PC-9 (cell line): ENCODE results near the gene LIPJ. TPM values are rescaled to one million over a fixed set of nuclear protein-coding genes. Genes with fewer than 3 reads are reported as not detected.

Source experiments
- BruUV-seq: library from RNA; stranded (reverse); fragments of 400-500 nt; replicated peaks from 2 replicates; lab custom pipeline; 2021; lab: Mats Ljungman, UMichigan
- CTCF ChIA-PET: fragments of 300-600 bp; sonication (Branson Sonifier 250); formaldehyde crosslinking; loops from one replicate; lab custom pipeline; 2022; ENCODE audit warnings: antibody characterized with exemption; lab: Charles Lee
- POLR2A ChIA-PET: fragments of 300-600 bp; sonication (Branson Sonifier 250); formaldehyde crosslinking; loops from one replicate; lab custom pipeline; 2022; ENCODE audit warnings: antibody characterized with exemption; ENCODE audit not compliant: unreplicated experiment; lab: Charles Lee
- DNase-seq, 2 experiments: peaks; one replicate each; pipeline versions ENCODE4 v3.0.0 to v3.0.0-alpha.2; 2015 to 2022; ENCODE audit warnings: mixed read lengths in 1 of 2
- H2AFZ ChIP-seq: fragments of 200-600 bp; sonication (generic); 2 replicates; pipeline ENCODE4 v1.8.1; 2017; ENCODE audit warnings: antibody characterized with exemption
- H3F3A ChIP-seq: fragments of 200-600 bp; sonication (generic); 2 replicates; pipeline ENCODE4 v1.8.1; 2017; ENCODE audit warnings: antibody characterized with exemption, mild to moderate bottlenecking, low read depth; ENCODE audit not compliant: insufficient read depth
- H3K27ac ChIP-seq: fragments of 200-600 bp; sonication (generic); 2 replicates; pipeline ENCODE4 v1.6.1; 2016; ENCODE audit warnings: mixed run types
- H3K27me3 ChIP-seq: fragments of 200-600 bp; sonication (generic); 2 replicates; pipeline ENCODE4 v1.6.1; 2016; ENCODE audit warnings: low read depth, mixed run types; ENCODE audit not compliant: insufficient read depth
- H3K36me3 ChIP-seq: fragments of 200-600 bp; sonication (generic); 2 replicates; pipeline ENCODE4 v1.6.1; 2016; ENCODE audit warnings: low read depth, mixed run types
- H3K4me1 ChIP-seq: fragments of 200-600 bp; sonication (generic); replicated peaks from 2 replicates; pipeline ENCODE4 v1.6.1; 2016; ENCODE audit warnings: mixed run types; ENCODE audit not compliant: insufficient read depth
- H3K4me2 ChIP-seq: fragments of 200-600 bp; sonication (generic); 2 replicates; pipeline ENCODE4 v1.6.1; 2017; ENCODE audit warnings: mixed run types
- H3K4me3 ChIP-seq: fragments of 200-600 bp; sonication (generic); 2 replicates; pipeline ENCODE4 v1.6.1; 2016; ENCODE audit warnings: mixed run types
- H3K79me2 ChIP-seq: fragments of 200-600 bp; sonication (generic); 2 replicates; pipeline ENCODE4 v1.6.1; 2017; ENCODE audit warnings: low read depth, mixed run types
- H3K9me2 ChIP-seq: fragments of 200-600 bp; sonication (generic); 2 replicates; pipeline ENCODE4 v1.8.1; 2017; ENCODE audit warnings: mild to moderate bottlenecking; ENCODE audit not compliant: insufficient read depth
- H3K9me3 ChIP-seq: fragments of 200-600 bp; sonication (generic); 2 replicates; pipeline ENCODE4 v1.8.1; 2016; ENCODE audit warnings: low read depth; ENCODE audit not compliant: insufficient read depth
- H4K20me1 ChIP-seq: fragments of 200-600 bp; sonication (generic); 2 replicates; pipeline ENCODE4 v1.8.1; 2017; ENCODE audit not compliant: insufficient read depth
- EZH2 ChIP-seq: fragments of 200-600 bp; sonication (generic); IDR thresholded peaks from 2 replicates; pipeline ENCODE4 v1.8.0; 2017; ENCODE audit warnings: antibody characterized with exemption, low read depth
- intact Hi-C: fragments of 100-400 bp; cut with micrococcal nuclease; formaldehyde crosslinking; loops from one replicate; pipeline ENCODE4 v1.10.0; 2022; ENCODE audit not compliant: unreplicated experiment
- total RNA-seq: library from RNA; stranded (reverse); gene quantifications from 2 replicates; pipeline ENCODE4 v1.2.3, GENCODE V29; 2021
- TF ChIP-seq, protein P1 (sequence below): fragments of 200-600 bp; sonication (generic); conservative IDR thresholded peaks from 2 replicates; pipeline ENCODE4 v1.6.1; 2017; ENCODE audit warnings: mixed run types, antibody characterized with exemption, mild to moderate bottlenecking, moderate library complexity

LIPJ gene
- total RNA-seq, 1 experiment from 2014 or later, result not detected

DNA sequence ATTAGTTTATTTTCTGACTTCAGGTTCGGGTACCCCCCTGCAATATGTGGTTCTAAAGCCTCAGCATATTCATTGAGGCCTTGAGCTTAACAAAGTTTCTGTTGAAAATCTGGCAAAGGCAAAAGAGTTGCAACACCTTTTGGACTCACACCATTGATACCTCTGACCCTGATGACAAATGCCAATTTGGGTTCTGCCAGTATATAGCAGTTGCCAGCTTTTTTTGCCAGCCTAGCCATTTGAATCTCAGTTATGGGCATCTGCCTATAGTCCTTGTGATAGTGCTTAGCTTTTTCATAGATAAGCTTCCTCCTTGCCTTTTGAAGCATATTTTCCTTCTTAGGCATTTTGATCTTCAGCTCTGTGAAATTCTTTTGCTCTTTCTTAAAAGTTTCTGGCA lies 31.9 kb downstream of the LIPJ start:
- H3F3A ChIP-seq, result no peaks in the 10 kb centered on the region
- no peaks in the 10 kb centered on the region for H3K27me3 ChIP-seq
- CTCF ChIA-PET, result no interaction called here
- no peaks in the 10 kb centered on the region for H3K79me2 ChIP-seq
- H4K20me1 ChIP-seq, result no peaks in the 10 kb centered on the region
- no TSS peak for BruUV-seq
- no peaks in the 10 kb centered on the region for H3K36me3 ChIP-seq
- H3K4me1 ChIP-seq, result no peaks in the 10 kb centered on the region
- POLR2A ChIA-PET, result no interaction called here
- no peaks in the 10 kb centered on the region for H3K9me2 ChIP-seq
- H3K4me3 ChIP-seq, result no peak overlapping the region
- intact Hi-C loops, result no loop called here
- H3K27ac ChIP-seq, result no peak overlapping the region
- H3K9me3 ChIP-seq, result no peaks in the 10 kb centered on the region
- no peak overlapping the region for H2AFZ ChIP-seq
- DNase-seq, result no peak
- TF ChIP-seq, protein P1, sequence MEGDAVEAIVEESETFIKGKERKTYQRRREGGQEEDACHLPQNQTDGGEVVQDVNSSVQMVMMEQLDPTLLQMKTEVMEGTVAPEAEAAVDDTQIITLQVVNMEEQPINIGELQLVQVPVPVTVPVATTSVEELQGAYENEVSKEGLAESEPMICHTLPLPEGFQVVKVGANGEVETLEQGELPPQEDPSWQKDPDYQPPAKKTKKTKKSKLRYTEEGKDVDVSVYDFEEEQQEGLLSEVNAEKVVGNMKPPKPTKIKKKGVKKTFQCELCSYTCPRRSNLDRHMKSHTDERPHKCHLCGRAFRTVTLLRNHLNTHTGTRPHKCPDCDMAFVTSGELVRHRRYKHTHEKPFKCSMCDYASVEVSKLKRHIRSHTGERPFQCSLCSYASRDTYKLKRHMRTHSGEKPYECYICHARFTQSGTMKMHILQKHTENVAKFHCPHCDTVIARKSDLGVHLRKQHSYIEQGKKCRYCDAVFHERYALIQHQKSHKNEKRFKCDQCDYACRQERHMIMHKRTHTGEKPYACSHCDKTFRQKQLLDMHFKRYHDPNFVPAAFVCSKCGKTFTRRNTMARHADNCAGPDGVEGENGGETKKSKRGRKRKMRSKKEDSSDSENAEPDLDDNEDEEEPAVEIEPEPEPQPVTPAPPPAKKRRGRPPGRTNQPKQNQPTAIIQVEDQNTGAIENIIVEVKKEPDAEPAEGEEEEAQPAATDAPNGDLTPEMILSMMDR, result no peak
- TF ChIP-seq EZH2, result no peak
- H3K4me2 ChIP-seq, result no peak overlapping the region

- intact Hi-C loops, result no loop called here
- Histone ChIP-seq H3K9me3 (no peaks in the 10 kb centered on the region), H3K27ac (no peak overlapping the region), H3K4me3 (no peak overlapping the region), H3F3A (no peaks in the 10 kb centered on the region), H4K20me1 (no peaks in the 10 kb centered on the region), H3K4me2 (no peak overlapping the region), H2AFZ (no peak overlapping the region), H3K36me3 (no peaks in the 10 kb centered on the region), H3K79me2 (no peaks in the 10 kb centered on the region), H3K4me1 (no peaks in the 10 kb centered on the region), H3K27me3 (no peaks in the 10 kb centered on the region), H3K9me2 (no peaks in the 10 kb centered on the region)
- no peak for DNase-seq
- ChIA-PET CTCF (no interaction called here), POLR2A (interaction anchor here (0.7 kb wide), 1 partner anchor 277 kb away, joined by 5 read pairs; no protein-coding TSS in a partner anchor)
- TF ChIP-seq, protein P1, result no peak
- TF ChIP-seq EZH2, result no peak
- BruUV-seq, result no TSS peak
Measured at GRCh38 chr10:88620441-88620840, 33.9 kb downstream of the LIPJ start.

DNA sequence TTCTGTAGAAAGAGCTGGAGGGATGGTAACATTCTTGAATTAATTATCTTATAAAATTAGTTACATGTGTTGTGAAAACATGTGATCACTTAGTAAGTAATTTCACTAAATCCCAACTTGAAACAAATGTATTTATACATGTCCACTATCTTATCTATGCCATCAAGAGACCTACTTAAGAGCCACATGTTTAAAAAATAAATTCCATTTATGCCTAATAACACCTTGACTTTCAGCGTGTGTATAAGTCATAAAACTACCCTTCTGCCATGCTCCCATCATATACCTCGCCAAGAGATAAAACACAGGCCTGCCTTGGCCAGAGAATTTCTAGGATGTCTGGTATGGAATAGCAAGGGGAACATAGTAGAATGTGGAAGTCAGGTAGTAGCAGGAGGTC lies 37.3 kb downstream of the LIPJ start:
- Histone ChIP-seq H3K4me1 (no peaks in the 10 kb centered on the region), H2AFZ (no peak overlapping the region), H3F3A (no peaks in the 10 kb centered on the region), H4K20me1 (no peaks in the 10 kb centered on the region), H3K9me2 (no peaks in the 10 kb centered on the region), H3K36me3 (no peaks in the 10 kb centered on the region), H3K9me3 (no peaks in the 10 kb centered on the region), H3K4me3 (no peak overlapping the region), H3K4me2 (no peak overlapping the region), H3K27ac (no peak overlapping the region), H3K79me2 (no peaks in the 10 kb centered on the region), H3K27me3 (no peaks in the 10 kb centered on the region)
- no peak for TF ChIP-seq EZH2
- TF ChIP-seq, protein P1, result no peak
- intact Hi-C loops, result no loop called here
- no peak for DNase-seq
- BruUV-seq, result no TSS peak
- CTCF ChIA-PET, result no interaction called here
- POLR2A ChIA-PET, result no interaction called here
